Right ventricle myocardium inferior (tissue), 1 donor: ENCODE data around the gene NR2E1. TPM values are rescaled to one million over a fixed set of nuclear protein-coding genes. Genes with fewer than 3 reads are reported as not detected.

Experiments
- ATAC-seq: fragments of 200-7000 bp; cut with Tn5 transposase; one replicate; pipeline ENCODE4 v1.9.1; 2020; ENCODE audit warnings: mild to moderate bottlenecking, moderate library complexity
- DNase-seq: peaks from one replicate; pipeline ENCODE4 v3.0.0; 2021; ENCODE audit errors: missing footprints
- intact Hi-C: fragments of 100-400 bp; cut with DNase I; formaldehyde crosslinking; loops from one replicate; pipeline ENCODE4 v1.11.0; 2022
- total RNA-seq: library from RNA; stranded (reverse); fragmentation: NEBNext Ultra II Directional; extraction: Animal tissue kit (Norgen Biotek cat#: 25700); gene quantifications from one replicate; pipeline ENCODE4 v1.2.1, GENCODE V29; 2021
- donor health status: DM: no; HTN: yes; CAD: no; lungs with severe emphysema.

The NR2E1 gene
- total RNA-seq, 1 donor from 2014 or later: not detected

DNA sequence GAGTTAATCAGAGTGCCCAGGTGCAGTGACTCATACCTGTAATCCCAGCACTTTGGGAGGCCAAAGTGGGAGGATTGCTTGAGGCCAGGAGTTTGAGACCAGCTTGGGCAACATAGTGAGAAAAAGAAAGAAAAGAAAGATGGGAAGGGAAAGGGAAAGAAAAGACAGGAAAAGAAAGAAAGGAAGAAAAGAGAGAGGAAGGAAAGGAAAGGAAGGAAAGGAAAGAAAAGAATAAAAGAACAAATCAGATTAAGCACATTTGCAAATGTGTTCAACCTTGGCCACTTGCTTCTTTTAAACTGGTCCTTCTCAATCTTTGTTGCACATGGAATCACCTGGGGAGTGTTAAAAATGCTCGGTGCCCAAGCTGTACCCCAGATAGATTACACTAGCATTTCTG lies 28.0 kb downstream of the NR2E1 start:
- no peak for DNase-seq
- intact Hi-C loops: no loop called here
- ATAC-seq: no peak

- ATAC-seq: no peak
These were observed 28.7 kb downstream of the NR2E1 start for GRCh38 chr6:108194503-108194902.

GRCh38 chr6:108195209-108195608 lies 29.4 kb downstream of the NR2E1 start:
- intact Hi-C loops: no loop called here
- DNase-seq (no peak), ATAC-seq (no peak)

More at GRCh38 chr6:108194503-108194902, 28.7 kb downstream of the NR2E1 start:
- no peak for DNase-seq
- intact Hi-C loops: no loop called here

- DNase-seq (no peak), ATAC-seq (no peak)
- intact Hi-C loops: no loop called here
These were observed 33.1 kb downstream of the NR2E1 start for GRCh38 chr6:108198761-108199498.

DNA sequence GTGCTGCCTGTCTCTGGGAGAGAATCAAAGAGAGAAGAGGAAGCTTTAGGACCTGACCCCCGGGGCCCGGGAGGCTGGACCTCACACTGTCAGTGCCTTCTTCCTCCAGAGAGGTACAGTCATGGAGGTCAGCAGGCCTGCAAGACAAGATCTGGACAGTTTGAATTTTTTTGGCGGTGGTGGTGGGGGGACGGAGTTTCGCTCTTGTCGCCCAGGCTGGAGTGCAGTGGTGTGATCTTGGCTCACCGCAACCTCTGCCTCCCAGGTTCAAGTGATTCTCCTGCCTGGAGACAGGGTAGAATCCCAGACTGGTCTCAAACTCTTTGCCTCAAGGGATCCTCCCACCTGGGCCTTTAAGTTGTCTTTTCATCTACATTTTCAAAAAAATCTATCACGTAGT lies 34.4 kb downstream of the NR2E1 start:
- ATAC-seq: no peak
- no peak for DNase-seq
- intact Hi-C loops: no loop called here

- ATAC-seq: no peak
- intact Hi-C loops: no loop called here
- DNase-seq: no peak
These were observed 34.8 kb downstream of the NR2E1 start for GRCh38 chr6:108200631-108201030.

DNA sequence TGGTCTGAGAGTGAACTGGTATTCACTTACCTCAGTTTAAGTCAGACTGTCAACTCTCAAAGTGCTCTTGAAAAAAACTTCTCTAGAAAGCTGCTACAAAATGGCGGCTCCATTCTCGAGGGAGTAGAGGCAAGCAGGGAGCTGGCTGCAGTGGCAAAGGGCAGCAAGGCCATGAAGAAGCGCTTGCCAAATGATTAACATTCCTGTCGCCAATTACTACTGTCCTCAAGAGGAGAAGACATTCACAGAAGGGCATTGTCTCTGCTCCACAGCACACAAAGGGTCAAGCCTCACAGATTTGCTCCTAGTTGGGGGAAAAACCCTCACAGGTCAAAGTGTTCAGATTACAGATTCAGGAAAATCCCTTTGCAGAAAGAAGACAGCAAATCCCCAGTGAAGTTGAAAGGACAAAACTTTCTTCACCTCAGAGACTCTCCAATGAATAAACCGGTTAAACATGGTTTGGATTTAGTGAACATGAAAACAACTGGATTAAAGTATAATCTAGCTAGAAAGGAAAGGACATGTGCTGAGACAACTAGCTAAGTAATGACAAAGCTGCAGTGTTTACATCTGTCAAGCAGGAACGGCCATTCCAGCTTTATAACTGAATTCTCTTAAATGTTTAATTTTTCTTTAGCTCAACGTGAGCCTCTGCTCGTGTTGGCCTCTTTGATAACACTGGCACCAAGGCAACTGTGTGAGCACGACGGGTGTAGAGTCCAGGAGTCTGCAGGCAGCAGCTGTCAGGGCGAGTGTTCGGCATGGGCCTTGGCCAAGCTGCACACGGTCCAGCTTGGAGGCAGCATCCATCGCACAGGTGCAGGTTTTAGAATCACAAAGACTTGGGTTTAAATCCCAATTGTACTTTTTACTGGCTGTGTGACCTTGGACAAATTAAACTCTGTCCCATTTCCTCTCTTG lies 37.6 kb downstream of the NR2E1 start:
- no peak for DNase-seq
- intact Hi-C loops: no loop called here
- no peak for ATAC-seq

- ATAC-seq: no peak
- intact Hi-C loops: no loop called here
- DNase-seq: no peak
These were observed 41.2 kb downstream of the NR2E1 start for GRCh38 chr6:108207013-108207412.

DNA sequence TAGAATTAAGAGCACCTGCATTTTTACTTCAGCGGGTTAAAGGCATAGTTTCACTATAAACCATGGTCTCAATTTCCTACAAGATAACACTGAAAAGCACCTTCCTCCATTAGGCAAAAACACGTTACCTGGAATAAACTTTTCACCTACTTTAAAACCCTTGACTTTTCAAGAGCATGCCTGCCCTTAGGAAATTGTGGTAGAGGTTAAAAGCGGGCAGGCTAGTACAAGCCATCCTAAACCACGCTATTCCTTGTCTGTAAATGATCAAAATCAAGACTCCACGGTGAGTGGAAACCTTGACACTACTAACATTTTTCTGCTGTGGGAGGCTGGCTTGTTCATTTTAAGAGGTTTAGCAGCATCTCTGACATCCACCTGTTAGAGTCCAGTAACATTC lies 43.9 kb downstream of the NR2E1 start:
- no peak for DNase-seq
- ATAC-seq: no peak
- intact Hi-C loops: no loop called here

DNA sequence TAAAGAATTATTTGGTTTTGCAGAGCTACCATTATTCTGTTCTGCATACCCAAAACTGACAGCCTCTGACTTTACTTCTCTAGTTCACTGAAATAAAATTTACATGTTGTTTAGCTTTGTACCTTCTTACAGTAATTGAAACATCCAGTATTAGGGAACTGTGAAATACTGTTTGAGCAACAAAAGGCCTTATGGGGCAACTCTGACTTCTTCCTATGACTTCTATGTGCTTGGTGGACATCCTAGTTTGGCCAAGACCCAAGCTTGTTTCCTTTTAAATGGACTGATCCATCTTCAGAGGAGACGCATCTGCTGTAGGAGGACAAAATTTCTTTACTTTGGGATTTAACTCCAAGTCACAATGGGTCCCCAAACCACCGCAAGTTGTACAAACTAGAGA lies 44.7 kb downstream of the NR2E1 start:
- no peak for DNase-seq
- ATAC-seq: no peak
- intact Hi-C loops: no loop called here

DNA sequence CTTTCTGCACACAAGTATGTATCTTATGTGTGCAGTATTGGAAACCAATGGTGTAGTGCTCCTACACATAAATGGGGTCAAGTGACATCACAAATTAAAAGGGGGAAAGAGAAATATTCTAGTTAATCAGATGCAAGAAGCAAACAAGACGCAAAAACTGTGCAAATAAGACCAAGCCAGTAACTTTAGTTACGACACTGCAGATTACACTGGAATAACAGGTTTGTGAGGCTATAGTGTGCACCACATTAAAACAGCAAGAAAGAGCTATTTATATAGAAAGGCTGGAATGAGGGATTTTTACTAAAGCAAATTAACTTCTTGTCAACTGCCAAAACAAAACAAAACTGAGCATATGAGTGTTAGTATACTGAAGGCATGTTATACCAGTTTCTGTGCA lies 45.8 kb downstream of the NR2E1 start:
- ATAC-seq: no peak
- no peak for DNase-seq
- intact Hi-C loops: no loop called here

GRCh38 chr6:108222064-108222463 lies 56.2 kb downstream of the NR2E1 start:
- intact Hi-C loops: no loop called here
- DNase-seq: no peak
- ATAC-seq: no peak

DNA sequence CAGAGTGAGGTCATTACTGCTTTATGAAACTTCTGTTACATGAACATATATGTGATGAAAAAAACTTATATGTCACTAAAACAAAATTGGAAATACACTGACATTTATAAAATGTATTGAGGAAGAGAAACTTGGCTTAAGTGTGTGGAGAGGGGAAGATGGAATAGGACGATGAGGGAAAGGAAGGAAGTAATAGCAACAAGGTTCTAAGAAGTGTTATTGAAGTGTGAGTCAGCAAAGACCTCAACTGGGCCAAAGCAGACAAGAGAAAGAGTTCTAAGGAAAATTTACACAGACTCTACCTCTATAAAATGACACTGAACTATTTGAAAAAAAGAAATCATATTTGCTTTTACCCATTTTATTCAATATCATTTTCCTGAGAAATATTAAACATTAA lies 56.7 kb downstream of the NR2E1 start:
- ATAC-seq (no peak), DNase-seq (no peak)
- intact Hi-C loops: no loop called here

DNA sequence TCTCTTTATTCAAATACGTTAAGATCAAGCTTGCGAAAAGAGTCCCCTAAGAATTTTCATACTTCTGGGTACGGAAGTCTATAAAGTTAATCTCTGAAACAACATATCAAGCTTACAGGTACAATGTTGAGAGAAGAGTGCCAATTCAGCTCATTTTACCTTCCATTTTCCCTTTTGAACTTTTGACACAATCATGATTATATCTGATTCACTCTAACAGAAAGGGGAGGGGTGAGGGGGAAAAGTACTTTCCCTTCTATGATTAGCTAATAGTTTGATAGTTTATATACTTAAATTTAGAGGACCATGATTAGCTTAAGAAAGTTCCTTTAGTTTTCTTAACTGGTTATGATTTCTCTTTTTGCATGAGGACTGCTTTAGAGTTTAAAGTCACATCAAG lies 61.5 kb downstream of the NR2E1 start:
- no peak for ATAC-seq
- intact Hi-C loops: no loop called here

GRCh38 chr6:108228416-108228815 lies 62.6 kb downstream of the NR2E1 start:
- ATAC-seq: no peak
- no peak for DNase-seq
- intact Hi-C loops: no loop called here

More for the DNA sequence above, 61.5 kb downstream of the NR2E1 start:
- DNase-seq: no peak

DNA sequence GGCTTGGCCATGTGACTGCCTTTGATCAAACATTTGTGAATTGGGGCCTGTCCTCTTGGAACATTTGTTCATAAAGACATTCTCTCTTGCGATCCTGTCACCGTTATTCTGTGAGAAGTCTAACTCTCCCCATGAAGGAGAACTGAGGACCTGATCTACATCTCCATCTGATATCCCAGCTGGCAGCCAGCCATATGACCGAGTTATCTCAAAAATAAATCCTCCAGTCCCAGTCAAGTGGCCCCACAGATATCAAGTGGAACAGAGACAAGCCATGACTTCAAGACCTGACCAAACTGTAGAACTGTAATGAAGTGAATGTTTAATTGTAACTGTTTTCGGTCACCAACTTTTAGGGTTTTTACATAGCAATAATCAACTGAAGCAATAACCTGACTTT lies 69.3 kb downstream of the NR2E1 start:
- intact Hi-C loops: no loop called here
- DNase-seq: no peak
- ATAC-seq: no peak

- ATAC-seq: no peak
- intact Hi-C loops: no loop called here
- DNase-seq: no peak
These were observed 71.0 kb downstream of the NR2E1 start for GRCh38 chr6:108236791-108237190.

DNA sequence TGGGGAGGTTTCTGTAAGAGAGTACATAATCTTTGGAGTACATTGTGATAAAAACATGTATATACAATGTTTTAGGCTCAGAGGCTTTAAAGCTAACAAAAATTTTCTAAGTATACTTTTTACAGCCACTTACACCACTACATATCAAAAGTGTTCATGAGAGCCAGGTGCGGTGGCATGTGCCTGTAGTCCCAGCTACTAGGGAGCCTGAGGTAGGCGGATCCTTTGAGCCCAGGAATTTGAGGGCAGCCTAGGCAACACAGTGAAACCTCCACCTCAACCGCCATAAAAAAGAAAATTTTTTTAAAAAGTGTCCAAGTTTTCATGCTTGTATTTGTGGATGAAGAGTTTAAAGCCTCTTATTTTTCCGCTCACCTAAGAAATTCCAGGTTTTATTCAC lies 72.5 kb downstream of the NR2E1 start:
- intact Hi-C loops: no loop called here
- DNase-seq: no peak
- no peak for ATAC-seq
